Measurements from ENCODE around the gene HOXC12. TPM values are rescaled to one million over a fixed set of nuclear protein-coding genes. Genes with fewer than 3 reads are reported as not detected.

The HOXC12 gene, protein sequence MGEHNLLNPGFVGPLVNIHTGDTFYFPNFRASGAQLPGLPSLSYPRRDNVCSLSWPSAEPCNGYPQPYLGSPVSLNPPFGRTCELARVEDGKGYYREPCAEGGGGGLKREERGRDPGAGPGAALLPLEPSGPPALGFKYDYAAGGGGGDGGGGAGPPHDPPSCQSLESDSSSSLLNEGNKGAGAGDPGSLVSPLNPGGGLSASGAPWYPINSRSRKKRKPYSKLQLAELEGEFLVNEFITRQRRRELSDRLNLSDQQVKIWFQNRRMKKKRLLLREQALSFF
- not detected in 2 replicates for total RNA-seq
- long read RNA-seq: 0 reads

DNA sequence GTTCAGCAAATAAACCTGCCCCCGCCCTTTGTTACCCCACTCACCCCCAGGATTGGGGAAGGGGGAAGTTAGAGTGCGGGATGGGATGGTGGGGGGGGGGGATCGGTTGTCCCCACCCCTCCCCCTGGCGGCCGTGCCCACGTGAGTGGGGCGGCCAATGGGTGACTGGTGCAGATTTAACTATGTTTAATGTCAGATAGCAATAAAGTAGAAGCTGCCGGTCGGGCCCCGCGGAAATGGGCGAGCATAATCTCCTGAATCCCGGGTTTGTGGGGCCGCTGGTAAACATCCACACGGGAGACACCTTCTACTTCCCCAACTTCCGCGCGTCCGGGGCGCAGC lies at the start of gene HOXC12:
Gene HOXC12, plus strand, starts transcription at position 210 of the 342 bp plus-strand sequence. Its CDS starts 27 bp downstream, at position 237.
- H3K27ac Mint-ChIP-seq (ENCODE audit: unreplicated experiment): no peak within 1 kb of the TSS
- H3K4me3 Mint-ChIP-seq: no peak within 1 kb of the TSS
- DNase-seq (ENCODE audit: low read depth, low spot score): no peak
- no peaks in the 10 kb centered on the region for H3K4me1 Mint-ChIP-seq
- no peaks in the 10 kb centered on the region for H3K36me3 Mint-ChIP-seq (ENCODE audit: low read depth)
- peaks cover 99% of the 10 kb centered on the region for H3K27me3 Mint-ChIP-seq (ENCODE audit: low read depth)
- TF ChIP-seq, protein P1, sequence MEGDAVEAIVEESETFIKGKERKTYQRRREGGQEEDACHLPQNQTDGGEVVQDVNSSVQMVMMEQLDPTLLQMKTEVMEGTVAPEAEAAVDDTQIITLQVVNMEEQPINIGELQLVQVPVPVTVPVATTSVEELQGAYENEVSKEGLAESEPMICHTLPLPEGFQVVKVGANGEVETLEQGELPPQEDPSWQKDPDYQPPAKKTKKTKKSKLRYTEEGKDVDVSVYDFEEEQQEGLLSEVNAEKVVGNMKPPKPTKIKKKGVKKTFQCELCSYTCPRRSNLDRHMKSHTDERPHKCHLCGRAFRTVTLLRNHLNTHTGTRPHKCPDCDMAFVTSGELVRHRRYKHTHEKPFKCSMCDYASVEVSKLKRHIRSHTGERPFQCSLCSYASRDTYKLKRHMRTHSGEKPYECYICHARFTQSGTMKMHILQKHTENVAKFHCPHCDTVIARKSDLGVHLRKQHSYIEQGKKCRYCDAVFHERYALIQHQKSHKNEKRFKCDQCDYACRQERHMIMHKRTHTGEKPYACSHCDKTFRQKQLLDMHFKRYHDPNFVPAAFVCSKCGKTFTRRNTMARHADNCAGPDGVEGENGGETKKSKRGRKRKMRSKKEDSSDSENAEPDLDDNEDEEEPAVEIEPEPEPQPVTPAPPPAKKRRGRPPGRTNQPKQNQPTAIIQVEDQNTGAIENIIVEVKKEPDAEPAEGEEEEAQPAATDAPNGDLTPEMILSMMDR (conservative IDR thresholded peaks at IDR 0.05): no peak
- no peaks in the 10 kb centered on the region for H3K9me3 Mint-ChIP-seq

DNA sequence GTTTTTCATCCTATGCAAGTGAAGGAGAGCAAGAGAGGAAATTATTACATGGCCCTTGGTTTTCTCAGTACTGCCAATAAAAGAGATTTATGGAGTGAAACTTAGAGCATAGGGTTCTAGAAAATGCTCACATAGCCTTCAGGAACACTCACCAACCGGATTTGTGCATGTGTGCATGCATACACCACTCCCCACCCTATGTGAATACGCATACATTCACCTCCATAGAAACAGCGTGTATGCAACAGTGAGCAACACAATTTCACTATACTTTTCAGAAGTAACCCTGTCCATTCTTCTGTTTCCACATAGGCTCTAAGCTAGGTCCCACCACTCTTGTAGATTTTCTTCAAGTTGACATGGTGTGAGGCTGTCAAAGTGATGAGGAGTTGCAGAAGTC lies 47.6 kb upstream of the HOXC12 start:
- no peaks in the 10 kb centered on the region for H3K36me3 Mint-ChIP-seq (ENCODE audit: low read depth)

DNA sequence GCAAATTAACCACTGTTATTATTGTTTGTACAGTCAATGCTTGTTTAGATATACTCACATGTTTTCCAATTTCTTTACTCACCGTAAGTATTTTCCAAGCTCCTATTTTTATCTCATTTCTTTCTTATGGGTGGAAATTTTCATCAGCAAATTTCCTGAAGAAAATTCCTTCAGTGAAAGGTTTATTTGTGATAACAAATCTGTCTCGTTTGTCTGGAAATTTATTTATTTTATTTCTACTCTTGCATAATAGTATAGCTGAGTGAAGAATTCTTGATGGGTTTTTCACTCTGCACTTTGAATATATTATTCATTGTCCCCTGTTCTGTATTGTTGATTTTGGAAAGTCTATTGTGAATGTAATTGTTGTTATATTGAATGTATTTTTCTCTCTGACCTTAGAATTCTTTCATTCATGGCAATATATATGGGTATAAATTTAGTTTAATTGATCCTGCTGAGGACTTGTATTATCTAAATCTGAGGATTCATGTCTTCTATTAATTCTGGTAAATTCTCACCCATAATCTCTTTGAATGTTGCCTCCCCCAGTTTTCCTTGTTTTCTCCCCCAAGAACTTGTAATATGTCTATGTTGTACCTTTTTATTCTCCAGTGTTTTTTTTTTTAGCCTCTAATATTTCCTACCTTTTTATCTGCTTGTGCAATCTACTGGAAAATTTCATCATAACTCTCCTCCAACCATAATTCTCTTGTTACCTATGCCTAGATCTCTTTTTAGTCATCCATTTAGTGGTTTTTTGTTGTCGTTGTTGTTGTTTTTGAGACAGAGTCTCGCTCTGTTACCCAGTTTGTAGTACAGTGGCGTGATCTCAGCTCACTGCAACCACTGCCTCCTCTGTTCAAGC lies 37.7 kb upstream of the HOXC12 start:
- Mint-ChIP-seq H3K36me3 (ENCODE audit: low read depth) (no peaks in the 10 kb centered on the region), H3K9me3 (no peaks in the 10 kb centered on the region), H3K4me1 (no peaks in the 10 kb centered on the region), H3K27me3 (ENCODE audit: low read depth) (peaks cover 97% of the 10 kb centered on the region), H3K27ac (ENCODE audit: unreplicated experiment) (no peak overlapping the region), H3K4me3 (no peak overlapping the region)
- TF ChIP-seq, protein P1 (conservative IDR thresholded peaks at IDR 0.05): no peak
- no peak for DNase-seq (ENCODE audit: low read depth, low spot score)

More for the DNA sequence above, 47.6 kb upstream of the HOXC12 start:
- Mint-ChIP-seq H3K4me3 (no peak overlapping the region), H3K4me1 (no peaks in the 10 kb centered on the region), H3K9me3 (no peaks in the 10 kb centered on the region), H3K27me3 (ENCODE audit: low read depth) (peaks cover 61% of the 10 kb centered on the region), H3K27ac (ENCODE audit: unreplicated experiment) (no peak overlapping the region)
- no peak for DNase-seq (ENCODE audit: low read depth, low spot score)
- TF ChIP-seq, protein P1 (conservative IDR thresholded peaks at IDR 0.05): no peak

DNA sequence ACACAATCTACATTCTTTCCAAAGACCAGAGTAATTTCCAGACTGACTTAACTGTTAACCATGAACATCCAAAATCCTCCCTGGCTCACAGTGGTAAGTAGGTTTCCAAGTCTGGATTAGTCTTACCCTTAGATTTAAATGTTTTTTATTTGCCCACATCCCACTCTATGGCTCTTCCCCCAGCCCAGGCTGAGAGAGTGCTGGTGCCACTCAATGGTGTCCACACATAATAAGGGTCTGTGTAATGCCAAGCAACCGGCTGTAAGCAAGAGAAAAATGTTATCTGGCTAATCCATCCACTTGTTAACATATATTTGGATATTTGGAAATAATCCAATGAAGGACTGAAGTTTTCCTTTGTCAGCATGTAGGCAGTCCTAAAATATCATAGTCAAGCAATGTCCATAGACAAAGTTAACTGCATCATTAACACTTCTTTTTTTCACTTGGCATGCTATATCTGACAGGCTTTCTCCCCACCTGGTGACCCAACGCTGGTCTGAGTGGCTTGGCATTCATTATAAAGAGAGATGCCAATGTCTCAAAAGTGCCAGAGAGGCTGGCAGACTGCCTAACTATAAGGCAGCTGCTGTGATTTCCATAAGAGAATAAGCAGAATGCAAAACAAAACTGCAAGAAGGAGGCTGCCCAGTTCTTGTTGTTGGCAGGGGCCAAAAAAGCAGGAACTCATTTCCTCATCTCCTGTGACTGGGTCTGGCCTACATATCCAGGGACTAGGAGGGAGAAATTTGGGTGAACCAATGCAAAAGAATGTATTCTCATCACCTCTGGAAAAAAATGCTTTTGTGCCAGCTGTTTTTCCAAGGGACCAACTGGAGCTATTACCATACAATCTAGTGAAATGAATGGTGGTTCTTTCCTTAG lies 29.9 kb upstream of the HOXC12 start:
- no peaks in the 10 kb centered on the region for H3K36me3 Mint-ChIP-seq (ENCODE audit: low read depth)
- no peaks in the 10 kb centered on the region for H3K9me3 Mint-ChIP-seq
- DNase-seq (ENCODE audit: low read depth, low spot score): no peak
- no peak overlapping the region for H3K27ac Mint-ChIP-seq (ENCODE audit: unreplicated experiment)
- TF ChIP-seq, protein P1 (conservative IDR thresholded peaks at IDR 0.05): no peak
- H3K27me3 Mint-ChIP-seq (ENCODE audit: low read depth): peaks cover 99% of the 10 kb centered on the region
- no peak overlapping the region for H3K4me3 Mint-ChIP-seq
- no peaks in the 10 kb centered on the region for H3K4me1 Mint-ChIP-seq
